Suppressor macrophage treated with lipopolysaccharide for 4 hours (primary cell): ENCODE results near the gene GRWD1.

Source experiments
- DNase-seq: peaks from one replicate; pipeline ENCODE4 v3.0.0-alpha.2; 2020

The GRWD1 gene

DNA sequence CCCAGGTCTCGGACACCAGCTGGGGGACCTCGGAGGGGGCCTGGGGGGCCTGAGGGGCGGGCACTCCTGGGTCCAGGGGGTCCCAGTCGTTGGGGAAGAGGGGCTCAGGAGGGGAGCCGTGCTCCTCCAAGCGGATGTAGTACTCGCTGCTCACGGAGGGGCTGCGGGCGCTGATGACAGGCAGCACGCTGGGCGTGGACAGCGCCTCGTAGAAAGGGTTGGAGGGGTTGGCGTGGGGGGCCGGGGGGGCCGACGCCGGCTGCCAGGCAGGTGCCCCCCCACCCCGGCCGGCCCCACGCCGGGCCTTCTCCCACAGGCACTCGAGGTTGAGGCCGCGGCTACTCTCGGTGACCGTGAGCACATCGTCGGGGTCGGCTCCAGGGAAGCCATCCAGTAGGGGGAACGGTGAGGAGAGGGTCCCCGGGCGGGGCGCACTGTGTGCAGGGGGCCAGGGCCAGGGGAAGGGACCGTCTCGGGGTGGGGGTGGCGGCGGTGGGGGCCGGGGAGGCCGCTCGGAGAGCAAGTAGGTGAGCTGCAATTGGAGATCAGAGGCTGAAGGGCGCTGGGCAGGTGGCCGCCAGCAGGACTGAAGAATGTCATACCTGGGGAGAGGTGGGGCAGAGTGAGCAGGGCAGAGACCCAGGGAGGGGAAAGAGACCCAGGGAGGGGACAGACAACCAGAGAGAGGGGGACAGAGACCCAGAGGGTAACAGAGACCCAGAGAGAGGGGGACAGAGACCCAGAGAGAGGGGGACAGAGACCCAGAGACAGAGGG, 53.7 kb downstream of the GRWD1 start:
- no peak for DNase-seq

DNA sequence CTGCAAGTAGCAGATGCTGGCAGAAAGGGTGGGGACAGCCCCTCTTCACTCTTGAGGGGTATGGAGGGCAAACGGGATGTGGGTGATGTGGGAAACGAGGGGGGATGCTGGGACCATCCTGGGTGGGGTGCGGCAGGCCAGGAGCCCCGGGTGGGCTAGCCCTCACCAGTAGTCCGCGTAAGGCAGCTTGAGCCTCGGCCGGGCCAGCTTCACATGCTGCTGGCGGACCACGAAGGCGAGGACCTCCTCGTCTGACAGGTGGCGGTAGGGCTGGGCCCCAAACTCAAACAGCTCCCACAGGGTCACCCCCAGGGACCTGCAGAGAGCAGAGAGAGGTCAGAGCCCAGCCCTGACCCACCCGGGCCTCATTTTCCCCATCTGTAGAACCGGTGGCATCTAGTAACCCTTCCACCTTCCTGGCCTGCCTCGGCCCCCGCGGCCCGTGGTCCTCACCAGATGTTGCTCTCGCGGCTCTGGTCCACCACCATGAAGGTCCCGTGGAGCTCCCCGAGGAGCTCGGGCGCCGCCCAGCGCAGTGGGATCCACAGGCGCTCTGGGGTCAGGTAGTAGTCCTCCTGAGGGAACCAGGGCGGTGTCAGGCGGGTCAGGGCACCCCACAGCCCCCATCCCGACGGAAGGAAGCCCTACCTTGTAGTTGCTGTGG, 55.2 kb downstream of the GRWD1 start:
- no peak for DNase-seq

DNA sequence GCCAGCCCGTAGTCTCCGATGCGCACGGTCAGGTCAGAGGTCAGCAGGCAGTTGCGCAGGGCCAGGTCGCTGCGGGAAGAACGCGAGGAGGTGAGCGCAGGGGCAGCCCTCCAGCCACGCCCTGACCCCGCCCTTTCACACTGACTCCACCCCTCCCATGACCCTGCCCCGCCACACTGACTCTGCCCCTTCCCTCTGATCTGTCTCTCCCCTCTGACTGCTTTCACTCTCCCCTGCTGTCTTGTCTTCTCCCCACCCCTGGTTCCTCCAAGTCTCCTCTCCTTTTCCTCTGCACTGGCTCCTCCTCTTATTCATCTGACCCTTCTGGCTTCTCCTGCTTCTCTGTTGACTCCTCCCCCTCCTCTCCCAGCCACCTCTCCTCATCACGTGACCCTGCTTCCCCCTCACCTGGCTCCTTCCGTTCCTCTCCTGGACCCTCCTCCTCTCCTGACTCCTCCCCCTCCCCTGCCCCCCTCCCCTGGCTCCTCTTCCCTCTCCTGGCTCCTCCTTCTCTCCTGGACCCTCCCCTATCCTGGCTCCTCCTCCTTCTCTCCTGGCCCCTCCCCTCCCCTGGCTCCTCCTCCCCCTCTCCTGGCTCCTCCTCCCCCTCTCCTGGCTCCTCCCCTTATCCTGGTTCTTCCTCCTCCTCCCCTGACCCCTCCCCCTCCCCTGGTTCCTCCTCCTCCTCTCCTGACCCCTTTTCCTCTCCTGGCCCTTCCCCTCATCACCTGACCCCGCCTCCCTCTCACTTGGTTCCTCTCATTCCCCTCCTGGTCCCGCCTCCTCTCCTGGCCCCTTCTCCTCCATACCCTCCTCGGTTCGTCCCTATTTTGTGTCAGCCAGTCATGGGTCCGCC, 55.9 kb downstream of the GRWD1 start:
- DNase-seq: peak; percentile 57

DNA sequence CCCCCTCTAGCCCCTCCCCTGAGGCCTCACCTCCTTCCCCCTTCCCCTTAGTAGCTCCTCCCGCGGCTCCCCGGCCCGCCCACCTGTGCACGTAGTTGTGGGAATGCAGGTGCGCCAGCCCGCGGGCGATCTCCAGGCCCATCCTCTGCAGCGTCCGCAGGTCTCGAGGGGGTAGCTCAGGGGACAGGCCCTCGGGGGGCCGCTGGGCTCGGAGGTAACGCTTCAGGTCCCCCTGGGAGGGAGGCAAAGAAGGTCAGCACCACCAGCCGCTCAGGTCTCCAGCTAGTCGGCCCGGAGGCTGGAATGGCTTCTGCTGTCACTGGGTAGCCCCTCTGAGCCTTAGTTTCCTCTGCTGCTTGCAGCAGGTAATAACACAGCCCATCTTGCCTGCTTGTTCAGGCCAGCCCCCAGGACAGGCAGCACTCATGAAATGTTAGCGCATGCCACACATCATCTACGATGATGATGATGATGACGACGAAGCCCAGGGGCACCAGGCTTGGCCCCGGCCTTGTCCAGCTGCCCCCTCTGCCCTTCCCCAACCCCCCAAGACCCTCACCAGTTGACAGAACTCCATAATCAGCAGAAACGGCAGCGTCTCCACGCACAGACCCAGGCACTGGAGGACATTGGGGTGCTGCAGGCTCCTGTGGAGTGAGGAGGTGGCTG, 56.7 kb downstream of the GRWD1 start:
- DNase-seq: no peak

DNA sequence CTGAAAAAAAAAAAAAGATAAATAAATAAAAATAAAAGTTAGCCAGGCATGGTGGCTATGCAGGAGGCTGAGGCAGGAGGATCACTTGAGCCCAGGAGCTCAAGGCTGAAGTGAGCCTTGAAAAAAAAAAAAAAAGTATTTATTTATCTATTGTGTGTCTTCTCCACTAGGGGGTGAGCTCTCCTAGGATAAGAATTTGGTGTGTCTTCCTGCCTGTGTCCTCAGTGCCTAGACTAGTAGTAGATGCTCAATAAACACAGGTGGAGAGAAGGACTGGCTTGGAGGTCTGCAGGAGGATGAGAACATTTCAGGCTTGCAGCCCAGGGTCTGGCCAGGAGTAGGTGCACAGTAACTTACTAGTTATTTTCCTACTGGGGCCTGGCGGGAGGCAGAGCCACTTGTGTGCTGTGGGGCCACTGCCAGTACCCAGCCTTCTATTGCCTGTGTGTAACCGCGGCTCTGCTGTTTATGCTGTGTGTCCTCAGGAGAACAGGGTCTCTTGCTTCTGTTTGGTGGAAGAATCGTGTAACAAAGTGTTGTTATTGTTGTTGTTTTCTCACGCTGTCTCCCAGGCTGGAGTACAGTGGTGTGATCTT, 60.5 kb downstream of the GRWD1 start:
- peak; percentile 67 for DNase-seq
